Stimulated activated CD4-positive, alpha-beta T cell treated with anti-CD3 and anti-CD28 coated beads, Interleukin-12 subunit alpha, Interleukin-12 subunit beta, amount 100 ng/mL, for 24 hours (primary cell): Measurements from ENCODE around the gene CAPS.
"Not testable (repeated sequence)": the region's sequence is repeated elsewhere in the genome, so short reads cannot be mapped to it uniquely, and the experiment has no call there.

Source experiments
- DNase-seq, 2 experiments: peaks; one replicate each; pipeline ENCODE4 v3.0.0-alpha.2; 2020; ENCODE audit warnings: low read depth in 2 of 2

CAPS gene

GRCh38 chr19:5913739-5914357, at the start of gene CAPS:
TSS of gene CAPS (plus strand) at chr19:5914254. CDS start at chr19:5914407, 153 bp downstream.
- no peak for DNase-seq

DNA sequence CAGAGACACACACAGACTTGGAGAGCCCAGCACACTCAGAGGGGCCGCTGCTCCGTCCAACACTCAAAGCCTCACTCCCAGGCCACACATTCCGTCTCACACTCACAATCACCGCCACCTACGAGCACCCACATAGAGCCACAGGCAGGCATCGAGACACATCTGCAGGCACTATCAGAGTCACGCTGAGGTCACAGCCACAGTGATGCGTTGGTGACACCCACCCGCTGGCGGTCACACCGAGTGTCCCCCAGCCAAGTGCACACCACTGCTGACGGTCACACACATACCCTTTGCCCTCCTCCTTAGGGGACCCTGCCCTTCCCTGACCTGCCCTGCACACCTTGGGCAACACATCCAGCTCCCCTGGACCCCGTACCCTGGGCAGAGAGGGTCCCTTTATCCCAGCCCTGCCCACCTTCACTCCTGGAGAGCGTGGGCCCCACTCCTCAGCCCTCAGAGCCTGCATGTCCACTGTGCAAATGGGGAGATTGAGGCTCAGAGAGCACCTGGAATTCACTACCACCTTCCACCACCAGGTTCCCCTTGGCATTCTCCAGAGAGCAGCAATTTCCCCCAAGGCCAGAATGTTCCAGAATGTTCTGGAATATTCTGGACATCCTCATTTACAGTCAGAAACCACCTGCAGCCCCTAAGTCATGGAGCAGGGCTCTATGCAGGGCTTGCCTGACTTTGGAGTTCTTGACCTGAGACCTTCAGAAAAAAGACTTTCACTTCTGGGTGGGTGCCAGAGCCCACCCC, 49.1 kb upstream of the CAPS start:
- DNase-seq, result no peak

DNA sequence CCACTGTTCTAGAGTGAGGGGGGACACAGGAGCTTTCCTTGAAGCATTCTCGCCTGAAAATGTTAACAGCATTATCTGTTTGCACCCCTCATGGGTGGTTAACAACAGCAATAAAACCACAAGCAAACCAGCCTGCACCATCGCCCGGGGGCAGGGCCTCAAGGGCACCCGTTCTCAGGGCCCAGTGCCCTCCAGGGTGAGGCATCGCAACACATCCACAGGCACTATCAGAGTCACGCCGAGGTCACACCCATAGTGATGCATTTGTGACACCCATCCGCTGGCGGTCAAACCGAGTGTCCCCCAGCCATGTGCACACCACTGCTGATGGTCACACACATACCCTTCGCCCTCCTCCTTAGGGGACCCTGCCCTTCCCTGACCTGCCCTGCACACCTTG, 48.3 kb upstream of the CAPS start:
- no peak for DNase-seq

GRCh38 chr19:5867201-5868136, 46.6 kb upstream of the CAPS start:
- no peak for DNase-seq

DNA sequence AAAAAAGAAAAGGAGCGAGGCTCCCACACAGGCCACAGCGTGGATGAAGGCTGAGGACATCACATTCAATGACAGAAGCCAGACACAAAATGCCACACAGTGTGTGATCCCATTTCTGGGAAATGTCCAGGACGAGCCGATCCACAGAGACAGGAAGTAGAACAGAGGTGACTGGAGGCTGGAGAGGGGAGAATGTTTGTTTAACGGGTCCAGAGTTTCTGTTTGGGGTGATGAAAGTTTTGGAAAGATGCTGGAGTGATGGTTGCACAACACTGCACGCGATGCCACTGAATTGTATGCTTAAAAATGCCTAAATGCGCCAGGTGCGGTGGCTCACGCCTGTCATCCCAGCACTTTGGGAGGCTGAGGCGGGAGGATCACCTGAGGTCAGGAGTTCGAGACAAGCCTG, 43.1 kb upstream of the CAPS start:
- no peak for DNase-seq

- DNase-seq, result no peak
These were observed 40.3 kb upstream of the CAPS start for GRCh38 chr19:5873617-5874199.

- DNase-seq, result not testable (repeated sequence)
These were observed 39.6 kb upstream of the CAPS start for GRCh38 chr19:5874496-5874895.

DNA sequence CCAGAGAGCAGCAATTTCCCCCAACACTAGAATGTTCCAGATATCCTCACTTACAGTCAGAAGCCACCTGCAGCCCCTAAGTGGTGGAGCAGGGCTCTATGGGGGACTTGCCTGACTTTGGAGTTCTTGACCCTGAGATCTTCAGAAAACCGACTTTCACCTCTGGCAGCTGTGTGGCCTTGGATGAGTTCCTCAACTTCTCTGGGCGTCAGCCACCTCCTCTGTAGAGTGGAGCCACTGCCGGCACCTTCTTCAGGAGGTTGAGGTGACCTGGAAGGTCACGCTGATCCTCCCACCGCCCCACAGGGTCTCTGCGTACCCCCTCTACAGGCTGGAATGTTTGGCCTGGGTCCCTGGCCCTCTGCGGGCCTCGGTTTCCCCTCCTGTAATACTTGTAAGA, 36.6 kb upstream of the CAPS start:
- no peak for DNase-seq

GRCh38 chr19:5877882-5878281, 36.2 kb upstream of the CAPS start:
- no peak for DNase-seq

DNA sequence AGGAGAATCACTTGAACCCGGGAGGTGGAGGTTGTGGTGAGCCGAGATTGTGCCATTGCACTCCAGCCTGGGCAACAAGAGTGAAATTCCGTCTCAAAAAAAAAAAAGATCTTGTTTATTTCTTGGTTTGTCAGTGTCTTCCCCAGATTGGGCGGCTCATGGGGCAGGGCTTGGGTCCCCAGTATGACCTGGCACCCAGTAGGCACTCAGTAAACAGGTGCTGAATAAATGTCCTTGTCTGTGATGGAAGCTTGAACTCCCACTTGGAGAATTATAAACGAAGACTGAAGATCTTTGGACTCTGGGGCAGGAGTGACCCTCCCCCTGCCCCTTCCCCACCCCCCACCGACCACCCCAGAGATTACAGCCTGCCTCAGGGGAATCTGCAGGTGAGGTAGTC, 33.9 kb upstream of the CAPS start:
- DNase-seq, result no peak

- DNase-seq, result no peak
These were observed 33.4 kb upstream of the CAPS start for GRCh38 chr19:5880604-5881078.

- no peak for DNase-seq
These were observed 32.3 kb upstream of the CAPS start for GRCh38 chr19:5881543-5882299.

GRCh38 chr19:5882421-5882968, 31.6 kb upstream of the CAPS start:
- no peak for DNase-seq

DNA sequence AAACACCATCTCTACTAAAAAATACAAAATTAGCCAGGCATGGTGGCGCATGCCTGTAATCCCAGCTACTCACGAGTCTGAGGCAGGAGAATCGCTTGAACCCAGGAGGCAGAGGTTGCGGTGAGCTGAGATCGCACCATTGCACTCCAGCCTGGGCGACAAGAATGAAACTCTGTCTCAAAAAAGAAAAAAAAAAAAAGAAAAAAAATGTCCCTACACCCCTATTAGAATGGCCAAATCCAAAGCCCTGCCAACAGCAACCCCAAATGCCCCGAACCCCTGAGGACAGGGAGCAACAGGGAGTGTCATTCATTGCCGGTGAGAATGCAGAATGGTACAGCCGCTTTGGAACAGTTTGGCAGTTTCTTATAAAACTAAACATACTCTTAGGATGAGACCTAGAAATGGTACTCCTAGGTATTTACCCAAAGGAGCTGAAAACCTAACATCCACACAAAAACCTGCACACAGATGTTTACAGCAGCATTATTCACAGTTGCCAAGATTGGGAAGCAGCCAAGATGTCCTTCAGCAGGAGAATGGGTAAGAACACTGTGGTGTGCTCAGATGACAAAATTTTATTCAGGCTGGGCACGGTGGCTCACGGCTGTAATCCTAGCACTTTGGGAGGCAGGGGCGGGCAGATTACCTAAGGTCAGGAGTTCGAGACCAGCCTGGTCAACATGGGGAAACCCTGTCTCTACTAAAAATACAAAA, 30.7 kb upstream of the CAPS start:
- not testable (repeated sequence) for DNase-seq

- not testable (repeated sequence) for DNase-seq
These were observed 29.8 kb upstream of the CAPS start for GRCh38 chr19:5884065-5884811.

- no peak for DNase-seq
These were observed 24.6 kb upstream of the CAPS start for GRCh38 chr19:5889288-5889971.

DNA sequence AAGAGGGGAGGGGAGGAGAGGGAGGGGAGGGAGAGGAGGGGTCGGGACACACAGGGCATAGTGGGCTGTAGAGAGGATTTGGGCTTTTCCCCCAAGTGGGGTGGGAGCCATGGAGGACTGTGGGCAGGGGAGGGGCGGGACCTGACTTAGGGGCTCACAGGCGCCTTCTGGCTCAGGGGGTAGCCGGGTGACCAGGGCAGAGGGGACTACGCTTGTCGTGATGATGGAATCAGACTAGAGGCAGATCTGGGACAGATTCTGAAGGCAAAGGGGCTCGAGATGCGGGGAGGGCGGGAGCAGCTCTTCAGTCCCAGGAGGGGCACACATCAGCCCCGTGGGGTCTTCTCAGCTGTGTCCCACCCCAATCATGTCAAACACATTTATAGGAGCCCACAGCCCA, 24.0 kb upstream of the CAPS start:
- DNase-seq, result no peak

GRCh38 chr19:5891572-5891937, 22.5 kb upstream of the CAPS start:
- no peak for DNase-seq
